ENCODE results near the gene GBP3.

- TF ChIP-seq CUX1 (CRISPR knock-in tag; IDR thresholded peaks at IDR 0.05) = no peak
- no peak for TF ChIP-seq PHB2 (IDR thresholded peaks at IDR 0.05; ENCODE audit: low read depth)
- no peak for TF ChIP-seq HDGF (IDR thresholded peaks at IDR 0.05)
- TF ChIP-seq SMAD3 (CRISPR knock-in tag; conservative IDR thresholded peaks at IDR 0.05) = no peak
- TF ChIP-seq, protein P1, sequence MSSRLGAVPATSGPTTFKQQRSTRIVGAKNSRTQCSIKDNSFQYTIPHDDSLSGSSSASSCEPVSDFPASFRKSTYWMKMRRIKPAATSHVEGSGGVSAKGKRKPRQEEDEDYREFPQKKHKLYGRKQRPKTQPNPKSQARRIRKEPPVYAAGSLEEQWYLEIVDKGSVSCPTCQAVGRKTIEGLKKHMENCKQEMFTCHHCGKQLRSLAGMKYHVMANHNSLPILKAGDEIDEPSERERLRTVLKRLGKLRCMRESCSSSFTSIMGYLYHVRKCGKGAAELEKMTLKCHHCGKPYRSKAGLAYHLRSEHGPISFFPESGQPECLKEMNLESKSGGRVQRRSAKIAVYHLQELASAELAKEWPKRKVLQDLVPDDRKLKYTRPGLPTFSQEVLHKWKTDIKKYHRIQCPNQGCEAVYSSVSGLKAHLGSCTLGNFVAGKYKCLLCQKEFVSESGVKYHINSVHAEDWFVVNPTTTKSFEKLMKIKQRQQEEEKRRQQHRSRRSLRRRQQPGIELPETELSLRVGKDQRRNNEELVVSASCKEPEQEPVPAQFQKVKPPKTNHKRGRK (tag; IDR thresholded peaks at IDR 0.05) = no peak
Observed at GRCh38 chr1:89047734-89048133, 25.1 kb upstream of the GBP3 start.
